NOMO-1 (cell line): ENCODE results near the gene MFAP5.

Experiments
- DNase-seq, 2 experiments: peaks; one replicate each; lab custom pipeline; 2025; ENCODE audit not compliant: unreplicated experiment in 2 of 2; lab: John Stamatoyannopoulos, UW

MFAP5 gene, protein sequence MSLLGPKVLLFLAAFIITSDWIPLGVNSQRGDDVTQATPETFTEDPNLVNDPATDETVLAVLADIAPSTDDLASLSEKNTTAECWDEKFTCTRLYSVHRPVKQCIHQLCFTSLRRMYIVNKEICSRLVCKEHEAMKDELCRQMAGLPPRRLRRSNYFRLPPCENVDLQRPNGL

DNA sequence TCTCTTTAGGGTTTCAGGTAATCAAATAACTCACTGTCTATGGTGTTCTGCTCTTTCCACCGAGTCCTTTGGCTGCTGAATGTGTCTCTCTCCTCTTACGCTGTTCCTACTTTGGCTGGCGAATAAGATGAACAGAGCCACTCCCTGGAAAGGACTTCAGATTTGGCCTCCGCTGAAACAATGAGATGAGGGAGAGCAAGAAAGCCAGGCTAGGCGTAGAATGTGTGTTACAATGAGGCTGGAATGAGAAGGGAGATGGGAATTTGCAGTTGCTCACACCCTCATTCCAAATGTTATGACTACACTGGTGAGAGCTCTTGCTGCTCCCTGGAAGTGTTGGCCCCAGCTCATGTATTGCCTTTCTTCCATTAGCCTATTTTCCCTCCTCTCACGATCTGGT lies at the start of gene MFAP5:
Gene MFAP5, minus strand, starts transcription at position 234 of the 400 bp plus-strand sequence. CDS start 722 bp downstream, outside the sequence.
- DNase-seq = no peak

DNA sequence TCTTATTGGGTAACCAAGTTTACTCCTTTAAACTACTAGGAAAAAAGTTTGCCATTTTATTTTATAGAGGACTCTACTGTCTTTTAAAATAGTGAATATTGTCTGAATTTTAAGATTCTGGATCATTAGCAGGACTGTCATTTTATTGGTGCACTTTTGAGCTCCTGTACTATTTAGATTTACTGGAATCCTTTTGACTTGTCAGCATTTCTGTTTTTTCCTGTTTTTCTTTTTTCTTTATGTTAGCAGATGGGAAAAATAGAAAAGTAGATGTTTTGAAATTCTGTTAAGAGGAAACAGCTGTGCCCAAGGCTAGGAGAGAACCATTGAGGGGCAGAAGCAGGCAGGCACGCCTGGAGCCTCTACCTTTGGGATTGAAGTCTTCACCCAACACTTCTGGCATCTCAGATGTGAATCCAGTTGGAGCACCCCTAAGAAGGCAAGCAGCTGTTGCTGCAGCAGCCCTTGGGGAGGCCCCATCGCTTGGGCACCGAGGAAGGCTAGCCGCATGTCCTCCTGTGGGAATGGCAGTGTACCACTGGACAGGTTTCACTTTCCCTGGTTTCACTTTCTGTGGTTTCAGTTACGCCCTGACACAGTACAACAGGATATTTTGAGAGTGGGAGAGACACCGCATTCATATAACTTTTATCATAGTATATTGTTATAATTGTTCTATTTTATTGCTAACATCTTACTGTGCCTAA lies 46.7 kb upstream of the MFAP5 start:
- no peak for DNase-seq

DNA sequence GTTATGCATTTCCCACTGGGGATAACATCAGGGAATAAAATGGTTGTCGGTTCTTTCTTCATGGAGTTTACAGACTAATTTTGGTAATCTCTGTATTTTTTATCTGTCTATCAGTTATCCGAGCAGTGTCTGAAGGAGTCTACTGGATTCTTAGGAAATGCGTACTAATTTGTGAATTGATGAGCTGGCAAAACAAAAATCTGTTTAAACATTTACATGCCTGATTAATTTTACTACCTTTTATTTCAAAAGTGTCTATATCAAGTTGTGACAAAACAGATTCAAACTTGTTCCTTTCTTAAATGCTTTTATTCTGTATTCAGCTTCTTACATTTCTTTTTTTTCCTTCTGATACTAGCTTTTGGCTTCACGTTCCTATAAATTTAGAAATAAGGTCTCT lies 39.5 kb upstream of the MFAP5 start:
- no peak for DNase-seq

DNA sequence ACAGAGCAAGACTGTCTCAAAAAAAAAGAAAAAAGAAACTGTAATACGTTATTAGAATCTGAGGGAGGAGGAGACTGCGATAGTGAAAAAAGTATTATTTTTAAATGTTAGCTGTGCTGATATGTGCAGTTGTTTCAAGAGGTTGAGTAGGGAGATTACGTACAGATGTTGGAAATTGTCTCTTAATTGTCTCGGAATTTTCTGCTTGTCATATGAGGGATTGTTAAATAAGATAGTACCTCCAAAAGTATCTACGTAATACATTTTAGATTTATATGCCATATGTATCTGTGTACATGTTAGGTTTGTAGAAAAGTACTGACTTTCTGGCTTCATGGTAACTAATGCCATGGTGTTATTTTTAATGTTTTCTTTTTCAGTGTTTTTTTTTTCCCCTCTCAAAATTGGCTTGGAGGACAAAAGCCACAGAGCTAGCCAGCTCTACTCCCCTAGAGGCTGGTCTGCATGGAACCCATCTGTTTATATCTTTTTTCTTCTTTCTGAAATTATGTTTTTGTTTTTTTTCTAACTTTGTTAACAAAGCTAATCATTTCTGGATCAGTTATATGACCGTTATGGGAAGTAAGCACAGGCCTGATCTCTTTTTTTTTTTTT lies 38.5 kb upstream of the MFAP5 start:
- DNase-seq = no peak

DNA sequence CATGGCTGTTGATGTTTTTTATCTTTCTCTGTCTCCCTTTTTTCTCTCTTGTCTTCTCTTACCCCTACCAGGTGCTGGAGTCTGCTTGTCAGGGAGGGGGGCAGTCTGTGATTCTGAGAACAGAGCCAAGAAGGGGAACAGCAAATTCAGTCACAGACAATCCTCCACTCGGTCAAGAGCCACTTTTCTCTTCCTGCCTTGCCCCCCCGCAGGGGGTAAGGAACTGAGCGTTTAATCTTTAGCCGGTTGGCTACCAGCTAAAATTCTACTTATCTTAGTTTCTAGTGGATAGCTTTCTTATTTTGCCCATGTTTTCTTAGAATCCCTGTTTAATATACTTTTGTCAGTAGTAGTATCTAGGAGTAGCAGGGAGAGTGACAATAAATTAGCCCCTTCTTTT lies 37.1 kb upstream of the MFAP5 start:
- no peak for DNase-seq

DNA sequence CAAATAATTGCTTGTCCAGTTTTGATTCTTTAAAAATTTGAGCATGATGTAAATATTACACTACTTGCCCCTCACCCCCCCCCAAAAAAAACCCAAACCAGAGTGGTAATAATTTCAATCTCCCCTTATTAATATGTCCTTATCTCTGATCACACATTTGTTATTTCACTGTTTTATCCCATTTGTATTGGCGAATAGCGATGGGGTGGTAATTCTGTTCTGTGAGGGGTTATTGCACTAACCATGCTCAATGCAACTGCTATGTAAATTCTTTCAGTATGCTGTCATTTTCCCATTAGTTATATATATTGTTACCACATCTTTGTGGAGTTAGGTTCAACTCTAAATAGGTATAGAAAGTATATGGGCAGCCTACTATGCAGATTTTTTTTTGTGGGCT lies 36.3 kb upstream of the MFAP5 start:
- no peak for DNase-seq

DNA sequence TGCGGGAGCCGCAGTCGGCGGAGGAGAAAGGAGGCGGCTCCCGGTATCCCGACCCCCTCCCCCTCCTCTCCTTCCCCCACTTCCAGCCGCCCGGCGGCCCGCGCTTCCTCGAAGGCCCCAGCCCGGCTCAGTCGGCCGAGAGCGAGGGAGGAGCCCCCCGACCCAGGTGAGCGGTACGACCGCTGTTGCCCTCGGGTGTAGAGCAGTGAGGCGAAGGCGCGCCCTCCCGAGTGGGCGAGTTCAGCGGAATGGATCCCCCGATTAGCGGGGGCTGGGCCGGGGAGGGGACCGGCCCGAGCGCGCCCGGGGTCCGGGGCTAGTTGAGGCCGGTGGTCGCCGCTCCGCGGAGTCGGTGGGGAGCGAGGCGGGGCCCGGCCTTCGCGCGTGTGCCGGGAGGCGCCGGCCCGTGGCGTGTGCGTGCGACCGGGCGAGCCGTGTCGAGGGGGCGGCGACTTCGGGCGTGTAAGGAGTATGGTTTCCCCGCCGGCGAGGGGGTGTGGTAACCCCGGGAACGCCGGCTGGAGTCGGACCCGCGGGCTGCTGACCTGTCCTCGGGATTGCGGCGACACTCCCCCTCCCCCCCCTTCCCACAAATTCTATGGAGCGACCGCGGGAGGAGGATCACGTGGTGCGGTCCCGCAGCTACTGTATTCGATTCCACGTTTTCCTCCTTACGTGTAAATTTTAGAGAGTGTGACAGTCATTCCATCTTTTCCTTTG lies 35.7 kb upstream of the MFAP5 start:
- no peak for DNase-seq

DNA sequence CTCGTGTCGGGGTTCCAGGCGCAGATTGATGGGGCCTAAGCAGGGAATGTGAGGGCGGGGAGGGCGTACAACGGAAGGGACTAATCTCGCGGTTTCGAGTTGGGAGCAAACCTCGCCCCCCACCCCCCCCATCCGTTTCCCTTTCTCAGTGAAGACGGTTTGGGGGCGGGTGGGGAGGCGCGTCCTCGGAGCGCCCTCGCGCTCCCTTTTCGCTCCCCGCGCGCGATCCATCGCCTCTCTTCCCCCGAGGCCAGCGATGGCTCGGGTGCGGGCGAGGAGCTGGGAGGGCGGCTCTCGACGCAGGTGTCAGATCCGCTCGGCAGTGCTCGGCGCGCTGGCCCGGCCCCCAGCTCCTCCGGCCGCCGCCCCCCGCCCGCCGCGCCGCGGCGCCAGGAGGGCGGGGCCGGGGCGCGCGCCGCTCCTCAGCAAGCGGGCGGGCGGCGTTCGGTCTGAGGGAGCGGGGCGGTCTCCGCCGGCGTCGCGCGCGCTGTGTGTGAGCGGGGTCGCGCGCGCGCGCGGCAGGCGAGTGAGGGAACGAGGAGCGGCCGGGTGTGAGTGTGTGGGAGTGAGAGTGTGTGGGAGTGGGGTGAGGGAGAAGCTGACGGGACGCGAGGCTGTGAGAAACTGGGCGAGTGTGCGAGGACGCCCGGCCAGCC lies 35.0 kb upstream of the MFAP5 start, which contains the start of gene RIMKLB:
Gene RIMKLB, plus strand, starts transcription at position 516 of the 656 bp plus-strand sequence. CDS start 15,876 bp downstream, outside the sequence.
- peak; percentile 55 to 71 for DNase-seq

DNA sequence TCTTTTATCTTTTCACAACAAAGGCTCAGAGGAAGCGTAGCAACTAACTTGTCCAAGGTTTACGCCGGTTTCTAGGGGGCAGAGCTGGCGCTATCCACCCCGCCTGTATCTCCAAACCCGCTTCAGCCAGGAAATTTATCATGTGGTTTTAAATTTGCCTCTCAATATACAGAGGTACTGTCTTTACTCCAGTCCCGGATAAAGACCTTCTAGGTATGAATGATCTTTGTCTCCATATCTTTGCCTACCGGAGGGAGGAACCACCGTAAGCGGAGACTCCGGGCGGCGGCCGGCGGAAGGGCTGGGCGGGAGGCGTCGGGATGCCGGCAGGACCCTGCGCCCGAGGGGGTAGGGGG lies 34.5 kb upstream of the MFAP5 start:
- DNase-seq = peak; percentile 53 to 65

DNA sequence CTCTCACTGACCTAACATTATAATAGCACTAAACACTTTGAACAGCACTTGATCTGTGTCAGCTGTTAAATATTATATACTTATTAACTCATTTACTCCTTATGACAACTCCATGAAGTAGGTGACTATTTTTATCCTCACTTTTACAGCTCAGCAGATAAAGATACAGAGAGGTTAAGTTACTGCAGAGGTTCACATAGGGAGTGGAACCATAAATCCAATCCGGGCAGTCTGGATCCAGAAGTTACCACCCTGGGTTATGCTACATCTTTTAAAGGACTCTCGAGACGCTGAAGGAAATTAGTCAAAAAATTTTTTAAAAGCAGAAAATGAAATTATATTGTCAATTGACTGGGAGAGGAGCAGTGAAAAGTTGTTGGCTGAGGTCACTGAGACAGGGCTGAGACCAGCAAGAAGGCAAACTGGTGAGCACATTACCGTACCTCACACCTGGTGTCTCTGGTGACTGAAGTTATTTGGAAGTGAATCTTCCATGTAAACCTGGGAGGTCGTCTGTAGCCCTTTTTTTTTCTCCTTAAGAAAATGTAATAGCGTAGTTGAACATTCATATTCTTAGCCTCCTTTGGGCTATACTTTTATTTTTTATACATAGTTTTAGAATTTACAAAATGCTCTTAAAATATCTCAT lies 33.9 kb upstream of the MFAP5 start:
- DNase-seq = no peak

DNA sequence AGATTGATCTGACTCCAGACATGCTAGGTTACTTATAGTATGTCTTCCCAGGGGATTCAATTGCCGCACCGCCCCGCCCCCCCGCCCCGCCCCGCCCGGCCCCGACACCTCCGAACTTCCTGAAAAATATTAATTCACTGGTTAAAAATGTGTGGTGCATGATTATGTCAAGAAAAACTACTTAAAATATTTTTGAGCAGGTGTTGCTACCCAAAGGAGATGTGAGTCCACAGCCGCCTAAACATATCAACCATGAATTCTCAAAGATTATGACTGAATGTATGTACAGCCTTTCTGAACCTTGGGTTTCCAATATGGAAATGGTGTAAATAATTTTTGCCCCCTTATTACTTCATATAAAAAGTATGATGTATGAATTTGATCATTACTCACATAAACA lies 32.5 kb upstream of the MFAP5 start:
- no peak for DNase-seq

DNA sequence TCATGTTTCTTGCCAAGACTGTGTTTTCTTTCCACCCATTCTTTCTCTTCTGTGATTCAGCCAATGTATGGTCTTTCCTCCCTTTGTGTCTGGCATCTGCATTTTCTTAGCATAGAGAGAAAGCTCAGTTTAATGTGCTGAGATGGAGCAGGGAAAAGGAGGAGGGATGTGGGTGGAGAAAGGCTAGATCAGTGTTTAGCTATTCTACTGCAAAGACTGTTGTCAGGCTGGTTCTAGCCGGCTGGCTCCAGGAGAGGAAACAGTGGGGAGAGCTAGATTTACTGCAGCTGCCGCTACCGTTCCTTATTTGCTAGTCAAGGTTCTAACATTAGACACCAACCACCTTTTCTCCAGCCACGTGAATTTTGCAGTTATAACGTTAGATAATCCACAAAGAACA lies 29.9 kb upstream of the MFAP5 start:
- peak; percentile 50 to 72 for DNase-seq

DNA sequence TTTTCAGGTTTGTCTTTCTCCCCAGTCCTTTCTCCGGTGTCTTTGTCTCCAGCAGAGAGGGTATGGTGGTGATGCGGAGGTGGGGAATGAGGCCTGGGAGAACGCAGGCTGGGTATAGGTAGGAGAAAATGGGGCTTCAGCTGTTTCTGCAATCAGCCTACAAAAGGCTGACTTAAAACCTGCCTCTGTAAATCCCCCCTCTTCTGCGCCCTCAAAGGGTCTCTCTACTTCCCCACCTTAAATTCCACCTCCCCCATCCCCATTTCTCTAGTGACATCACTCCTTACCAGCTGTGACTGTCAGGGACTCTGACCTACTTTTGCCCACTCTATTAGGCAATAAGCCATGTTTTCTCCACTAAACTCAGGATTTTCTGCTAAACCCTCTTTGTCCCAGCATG lies 27.1 kb upstream of the MFAP5 start:
- no peak for DNase-seq

DNA sequence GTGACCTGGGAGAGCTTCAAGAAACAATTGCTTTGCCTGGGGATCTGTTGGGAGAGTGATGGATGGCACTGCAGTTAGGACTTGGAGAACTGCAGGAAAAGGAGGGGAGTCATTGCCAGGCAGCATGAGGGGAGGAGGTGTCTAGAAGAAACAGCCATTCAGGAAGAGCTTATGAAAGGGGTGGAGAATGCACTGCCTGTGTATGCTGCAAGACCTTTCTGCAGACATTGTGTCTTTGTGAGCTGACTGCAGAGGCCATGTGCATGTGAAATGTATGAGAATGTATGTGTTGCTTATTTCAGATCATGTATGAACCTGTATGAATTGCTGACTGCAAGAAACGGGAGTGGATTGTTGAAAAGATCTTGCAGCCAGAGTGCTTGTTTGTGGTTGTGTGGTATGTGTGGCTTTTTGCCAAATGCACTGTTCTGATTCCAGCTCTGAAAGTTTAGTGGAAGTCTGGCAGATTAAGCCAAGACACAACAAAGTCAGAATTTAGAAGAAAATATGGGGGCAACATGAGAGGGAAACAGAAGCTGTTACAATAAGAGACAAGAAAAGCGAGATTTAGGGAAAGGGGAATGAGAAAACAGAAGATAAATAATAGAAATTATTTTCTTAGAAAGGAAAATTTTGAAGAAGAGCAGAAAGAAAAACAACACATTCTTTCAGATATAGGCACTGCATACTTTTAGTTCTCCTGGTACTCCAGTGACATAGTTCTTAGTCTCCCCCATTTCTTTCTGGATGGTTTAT lies 25.4 kb upstream of the MFAP5 start:
- DNase-seq = peak; percentile 17 to 56

DNA sequence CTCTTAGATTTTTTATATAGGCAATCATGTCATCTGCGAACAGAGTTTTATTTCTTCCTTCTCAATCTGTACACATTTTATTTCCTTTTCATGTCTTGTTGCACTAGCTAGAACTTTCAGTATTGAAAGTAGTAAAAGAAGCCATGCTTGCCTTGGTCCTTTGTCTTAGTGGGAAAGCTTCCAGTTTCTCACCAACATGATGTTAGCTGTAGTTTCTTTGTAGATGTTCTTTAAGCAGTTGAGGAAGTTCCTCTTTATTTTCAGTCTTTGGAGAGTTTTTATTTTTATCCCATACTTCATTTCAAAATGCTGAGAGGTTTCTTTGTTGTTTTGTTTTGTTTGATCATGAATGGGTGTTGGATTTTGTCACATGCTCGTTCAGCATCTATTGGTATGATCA lies 22.4 kb upstream of the MFAP5 start:
- DNase-seq = no peak

DNA sequence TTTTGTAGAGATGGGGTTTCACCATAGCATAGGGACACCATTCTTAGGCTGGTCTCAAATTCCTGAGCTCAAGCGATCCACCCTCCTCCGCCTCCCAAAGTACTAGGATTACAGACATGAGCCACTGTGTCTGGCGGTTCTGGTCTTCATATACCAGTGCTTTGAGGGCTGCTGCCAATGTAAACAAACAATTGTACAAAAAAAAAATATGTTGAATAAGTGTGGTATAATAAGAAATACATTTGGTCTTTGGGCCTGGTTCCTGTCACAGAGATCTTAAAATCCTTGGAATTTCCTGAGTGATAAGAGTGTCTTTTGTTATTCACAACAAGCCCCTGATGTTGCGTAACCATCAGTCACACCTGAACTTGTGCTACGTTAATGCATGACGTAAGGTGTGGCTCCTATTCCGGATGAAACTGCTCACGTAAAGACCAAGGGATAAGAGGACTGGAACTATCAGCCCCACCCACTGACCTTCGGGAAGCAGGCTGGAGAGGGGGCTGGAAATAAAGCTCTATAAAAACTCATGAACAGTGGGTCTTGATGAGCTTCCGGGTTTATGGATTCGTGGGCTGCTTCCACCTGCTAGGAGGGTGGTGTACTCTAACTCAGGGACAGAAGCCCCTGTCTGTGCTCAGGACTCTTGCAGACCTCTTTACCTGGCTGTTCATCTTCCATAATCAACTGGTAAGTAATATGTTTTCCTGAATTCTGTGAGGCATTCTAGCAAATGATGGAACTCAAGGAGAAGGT lies 18.7 kb upstream of the MFAP5 start:
- no peak for DNase-seq

DNA sequence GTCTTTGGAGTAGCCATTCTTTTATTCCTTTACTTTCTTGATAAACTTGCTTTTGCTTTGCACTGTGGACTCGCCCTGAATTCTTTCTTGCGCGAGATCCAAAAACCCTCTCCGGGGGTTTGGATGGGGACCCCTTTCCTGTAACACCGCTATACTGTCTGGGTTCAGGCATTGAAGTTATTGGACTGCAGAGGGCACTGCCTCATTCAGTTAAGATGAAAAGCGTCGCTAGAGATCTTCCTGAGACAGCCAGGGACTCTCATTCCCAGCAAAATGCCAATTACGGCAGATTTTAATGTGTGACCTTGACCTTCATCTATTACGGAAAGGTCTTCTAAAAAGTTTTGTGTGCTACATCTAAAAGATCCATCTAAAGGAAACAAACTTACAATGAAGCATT lies 17.9 kb upstream of the MFAP5 start:
- no peak for DNase-seq

DNA sequence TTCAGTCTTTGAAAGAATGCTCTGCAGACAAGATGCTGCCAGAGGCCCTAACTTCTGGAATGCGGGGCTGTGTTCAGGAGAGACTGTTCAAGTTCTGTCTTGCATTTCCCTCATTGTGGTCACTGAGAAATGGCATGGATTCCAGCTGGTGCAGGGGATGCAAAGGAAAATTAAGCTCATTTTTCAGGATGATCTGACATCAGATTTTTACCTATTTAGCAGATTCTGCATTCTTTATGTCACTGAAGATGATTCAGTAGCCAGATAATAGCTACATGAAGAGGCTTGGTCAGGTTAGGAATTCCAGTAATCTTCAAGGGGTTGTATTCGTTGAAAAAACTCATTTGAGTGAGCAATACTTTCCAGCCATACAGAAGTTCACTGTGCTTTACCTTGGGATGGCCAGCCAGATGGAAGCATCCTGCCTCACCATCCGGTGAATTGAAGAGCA lies 16.1 kb upstream of the MFAP5 start:
- no peak for DNase-seq

DNA sequence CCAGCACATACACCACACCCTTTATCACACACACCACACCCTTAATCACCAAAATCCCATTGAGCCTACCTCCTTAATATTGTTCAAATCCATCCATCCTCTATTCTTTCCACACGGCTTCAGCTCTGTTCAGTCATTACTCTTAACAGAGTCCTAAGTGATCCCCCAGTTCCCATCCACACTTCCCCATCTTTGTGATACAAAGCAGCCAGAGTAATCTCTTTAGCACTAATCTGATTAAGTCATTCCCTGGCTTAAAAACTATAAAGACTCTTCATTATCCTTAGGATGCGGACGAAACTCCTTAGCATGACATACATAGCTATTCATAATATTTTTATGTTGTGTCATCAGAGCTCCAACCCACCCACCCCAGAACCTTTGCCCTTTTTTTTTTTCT lies 14.7 kb upstream of the MFAP5 start:
- DNase-seq = no peak
